ENCODE data around the gene LOXHD1.

Gene LOXHD1

DNA sequence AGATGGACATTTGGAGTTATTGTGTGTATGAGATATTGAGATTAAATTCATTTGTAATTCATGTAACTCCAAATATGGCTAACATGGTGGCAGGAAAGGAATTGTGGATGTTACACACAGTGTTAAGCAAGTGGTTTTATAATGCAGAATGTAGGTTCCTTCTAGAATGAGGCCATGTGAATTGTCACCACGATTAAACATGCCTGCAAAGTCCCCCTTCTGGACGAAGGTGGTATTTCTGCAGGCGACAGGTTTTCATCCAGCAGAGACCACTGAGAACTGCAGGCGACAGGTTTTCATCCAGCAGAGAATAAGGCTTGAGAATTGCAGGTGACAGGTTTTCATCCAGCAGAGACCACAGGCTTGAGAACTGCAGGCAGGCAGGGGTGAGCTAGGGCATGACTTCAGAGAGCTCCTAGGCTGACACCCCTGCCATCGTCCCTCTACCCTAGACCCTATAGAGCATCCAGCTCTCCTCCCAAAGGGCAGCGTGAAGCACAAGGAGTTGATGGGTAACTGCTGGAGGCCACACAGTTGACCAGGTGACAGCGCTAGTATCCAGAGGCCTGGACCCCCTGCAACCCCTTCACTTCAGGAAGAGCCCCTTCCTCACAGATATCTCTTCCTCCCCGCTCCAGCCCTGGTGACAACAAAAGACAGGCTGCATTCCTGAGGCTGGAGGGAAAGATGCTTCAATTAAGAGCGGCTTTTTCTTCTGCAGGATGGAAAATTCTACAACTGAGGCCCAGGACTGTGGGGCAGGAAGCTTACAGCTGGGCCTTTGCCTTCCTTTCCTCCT, 175.8 kb downstream of the LOXHD1 start:
- Histone ChIP-seq H3K27ac (replicated peaks) (no peak overlapping the region), H3K27me3 (ENCODE audit: insufficient read depth, poor library complexity, severe bottlenecking) (peaks cover 10% of the 10 kb centered on the region), H3K4me3 (replicated peaks; ENCODE audit: insufficient read depth, low read length) (no peak overlapping the region)
- no peak for TF ChIP-seq SPI1 (IDR thresholded peaks at IDR 0.05; ENCODE audit: borderline replicate concordance, low read depth)
- TF ChIP-seq, protein P1, sequence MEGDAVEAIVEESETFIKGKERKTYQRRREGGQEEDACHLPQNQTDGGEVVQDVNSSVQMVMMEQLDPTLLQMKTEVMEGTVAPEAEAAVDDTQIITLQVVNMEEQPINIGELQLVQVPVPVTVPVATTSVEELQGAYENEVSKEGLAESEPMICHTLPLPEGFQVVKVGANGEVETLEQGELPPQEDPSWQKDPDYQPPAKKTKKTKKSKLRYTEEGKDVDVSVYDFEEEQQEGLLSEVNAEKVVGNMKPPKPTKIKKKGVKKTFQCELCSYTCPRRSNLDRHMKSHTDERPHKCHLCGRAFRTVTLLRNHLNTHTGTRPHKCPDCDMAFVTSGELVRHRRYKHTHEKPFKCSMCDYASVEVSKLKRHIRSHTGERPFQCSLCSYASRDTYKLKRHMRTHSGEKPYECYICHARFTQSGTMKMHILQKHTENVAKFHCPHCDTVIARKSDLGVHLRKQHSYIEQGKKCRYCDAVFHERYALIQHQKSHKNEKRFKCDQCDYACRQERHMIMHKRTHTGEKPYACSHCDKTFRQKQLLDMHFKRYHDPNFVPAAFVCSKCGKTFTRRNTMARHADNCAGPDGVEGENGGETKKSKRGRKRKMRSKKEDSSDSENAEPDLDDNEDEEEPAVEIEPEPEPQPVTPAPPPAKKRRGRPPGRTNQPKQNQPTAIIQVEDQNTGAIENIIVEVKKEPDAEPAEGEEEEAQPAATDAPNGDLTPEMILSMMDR (IDR thresholded peaks at IDR 0.05; ENCODE audit: insufficient read depth, low read length), result peak; percentile 83
- peak; percentile 28 to 65 for DNase-seq (ENCODE audit: low read depth in 1 of 2, low spot score in 1 of 2)

DNA sequence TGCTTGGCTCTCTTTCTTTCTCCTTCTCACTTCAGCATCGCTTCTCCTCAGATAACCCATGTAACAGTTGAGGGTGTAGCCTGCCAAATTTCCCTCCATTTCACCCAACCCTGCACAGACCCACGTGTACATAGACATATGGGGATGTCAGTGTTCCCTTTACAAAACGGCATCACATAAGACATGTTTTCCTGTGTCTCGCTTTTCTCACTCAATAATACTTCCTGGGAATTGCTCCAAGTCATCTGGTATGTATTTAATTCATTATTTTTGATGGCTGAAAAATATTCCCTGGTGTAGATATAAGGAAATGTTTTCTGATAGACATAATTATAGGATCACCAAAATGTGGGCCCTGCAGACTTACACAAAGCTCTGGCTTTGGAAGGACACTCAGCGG, 176.8 kb downstream of the LOXHD1 start:
- TF ChIP-seq, protein P1 (IDR thresholded peaks at IDR 0.05; ENCODE audit: insufficient read depth, low read length), result no peak
- TF ChIP-seq SPI1 (IDR thresholded peaks at IDR 0.05; ENCODE audit: borderline replicate concordance, low read depth), result no peak
- TF ChIP-seq GABPA (IDR thresholded peaks at IDR 0.05; ENCODE audit: low read depth), result no peak
- TF ChIP-seq POLR2AphosphoS5 (IDR thresholded peaks at IDR 0.05; ENCODE audit: low read depth), result no peak
- TF ChIP-seq, protein P2, sequence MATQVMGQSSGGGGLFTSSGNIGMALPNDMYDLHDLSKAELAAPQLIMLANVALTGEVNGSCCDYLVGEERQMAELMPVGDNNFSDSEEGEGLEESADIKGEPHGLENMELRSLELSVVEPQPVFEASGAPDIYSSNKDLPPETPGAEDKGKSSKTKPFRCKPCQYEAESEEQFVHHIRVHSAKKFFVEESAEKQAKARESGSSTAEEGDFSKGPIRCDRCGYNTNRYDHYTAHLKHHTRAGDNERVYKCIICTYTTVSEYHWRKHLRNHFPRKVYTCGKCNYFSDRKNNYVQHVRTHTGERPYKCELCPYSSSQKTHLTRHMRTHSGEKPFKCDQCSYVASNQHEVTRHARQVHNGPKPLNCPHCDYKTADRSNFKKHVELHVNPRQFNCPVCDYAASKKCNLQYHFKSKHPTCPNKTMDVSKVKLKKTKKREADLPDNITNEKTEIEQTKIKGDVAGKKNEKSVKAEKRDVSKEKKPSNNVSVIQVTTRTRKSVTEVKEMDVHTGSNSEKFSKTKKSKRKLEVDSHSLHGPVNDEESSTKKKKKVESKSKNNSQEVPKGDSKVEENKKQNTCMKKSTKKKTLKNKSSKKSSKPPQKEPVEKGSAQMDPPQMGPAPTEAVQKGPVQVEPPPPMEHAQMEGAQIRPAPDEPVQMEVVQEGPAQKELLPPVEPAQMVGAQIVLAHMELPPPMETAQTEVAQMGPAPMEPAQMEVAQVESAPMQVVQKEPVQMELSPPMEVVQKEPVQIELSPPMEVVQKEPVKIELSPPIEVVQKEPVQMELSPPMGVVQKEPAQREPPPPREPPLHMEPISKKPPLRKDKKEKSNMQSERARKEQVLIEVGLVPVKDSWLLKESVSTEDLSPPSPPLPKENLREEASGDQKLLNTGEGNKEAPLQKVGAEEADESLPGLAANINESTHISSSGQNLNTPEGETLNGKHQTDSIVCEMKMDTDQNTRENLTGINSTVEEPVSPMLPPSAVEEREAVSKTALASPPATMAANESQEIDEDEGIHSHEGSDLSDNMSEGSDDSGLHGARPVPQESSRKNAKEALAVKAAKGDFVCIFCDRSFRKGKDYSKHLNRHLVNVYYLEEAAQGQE (IDR thresholded peaks at IDR 0.05; ENCODE audit: insufficient replicate concordance, low read depth), result no peak
- H3K4me3 ChIP-seq (replicated peaks; ENCODE audit: insufficient read depth, low read length), result no peak overlapping the region
- DNase-seq (ENCODE audit: low read depth in 1 of 2, low spot score in 1 of 2), result no peak
- no peak overlapping the region for H3K27ac ChIP-seq (replicated peaks)
- H3K27me3 ChIP-seq (ENCODE audit: insufficient read depth, poor library complexity, severe bottlenecking), result peaks cover 8% of the 10 kb centered on the region

DNA sequence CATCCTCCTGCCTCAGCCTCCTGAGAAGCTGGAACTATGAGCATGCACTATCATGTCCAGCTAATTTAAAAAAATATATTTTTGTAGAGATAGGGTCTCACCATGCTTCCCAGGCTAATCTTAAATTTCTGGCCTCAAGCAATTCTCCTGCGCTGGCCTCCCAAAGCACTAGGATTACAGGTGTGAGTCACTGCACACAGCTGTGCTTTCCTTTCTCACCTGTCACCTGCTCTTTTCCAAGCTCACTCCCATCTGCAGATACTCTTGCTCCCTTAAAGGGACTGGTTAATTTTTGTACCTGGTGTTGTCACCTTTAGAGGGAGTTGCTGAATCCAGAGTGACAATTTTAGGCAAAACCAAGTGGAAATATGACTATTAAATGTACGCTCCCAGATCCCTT, 178.2 kb downstream of the LOXHD1 start:
- DNase-seq (ENCODE audit: low read depth in 1 of 2, low spot score in 1 of 2), result no peak
- H3K27ac ChIP-seq (replicated peaks), result no peak overlapping the region
- H3K27me3 ChIP-seq (ENCODE audit: insufficient read depth, poor library complexity, severe bottlenecking), result peaks cover 8% of the 10 kb centered on the region
- TF ChIP-seq GABPA (IDR thresholded peaks at IDR 0.05; ENCODE audit: low read depth) (no peak), SPI1 (IDR thresholded peaks at IDR 0.05; ENCODE audit: borderline replicate concordance, low read depth) (no peak), POLR2AphosphoS5 (IDR thresholded peaks at IDR 0.05; ENCODE audit: low read depth) (no peak)
- TF ChIP-seq, protein P1 (IDR thresholded peaks at IDR 0.05; ENCODE audit: insufficient read depth, low read length), result no peak
- TF ChIP-seq, protein P2 (IDR thresholded peaks at IDR 0.05; ENCODE audit: insufficient replicate concordance, low read depth), result no peak
- H3K4me3 ChIP-seq (replicated peaks; ENCODE audit: insufficient read depth, low read length), result no peak overlapping the region
